MM.1S (cell line): ENCODE measurements around the gene CENPA.

Experiments
- CTCF ChIP-seq: fragments of 300-600 bp; sonication (generic); IDR thresholded peaks from 2 replicates; pipeline ENCODE4 v1.5.1; 2016; ENCODE audit warnings: antibody characterized with exemption, low read length, mixed read lengths
- EZH2 ChIP-seq: fragments of 300-600 bp; sonication (generic); optimal IDR thresholded peaks from 2 replicates; pipeline ENCODE3; 2017; ENCODE audit warnings: low read depth, mild to moderate bottlenecking, antibody characterized with exemption, low read length, mixed read lengths

- TF ChIP-seq CTCF (no peak), EZH2 (no peak)
These were observed 35.1 kb downstream of the CENPA start for GRCh38 chr2:26820932-26821331.
